Neural cell (in vitro differentiated cells): ENCODE measurements around the gene ZNF157.

Source experiments
- EP300 ChIP-seq: fragments of 450-650 bp; conservative IDR thresholded peaks from 2 replicates; pipeline ENCODE4 v1.6.1; 2014; ENCODE audit warnings: antibody characterized with exemption, mild to moderate bottlenecking, moderate library complexity; ENCODE audit not compliant: poor library complexity, severe bottlenecking
- SMC3 ChIP-seq: fragments of 450-650 bp; conservative IDR thresholded peaks from 2 replicates; pipeline ENCODE4 v1.6.1; 2014; ENCODE audit warnings: antibody characterized with exemption, mild to moderate bottlenecking, moderate library complexity; ENCODE audit not compliant: poor library complexity
- TF ChIP-seq, protein P1 (sequence below): IDR thresholded peaks from 2 replicates; pipeline ENCODE4 v1.6.1; 2012; ENCODE audit warnings: borderline replicate concordance
- TF ChIP-seq, protein P2 (sequence below): fragments of 450-650 bp; IDR thresholded peaks from 2 replicates; pipeline ENCODE4 v1.5.1; 2014; ENCODE audit warnings: antibody characterized with exemption, mild to moderate bottlenecking, moderate library complexity; ENCODE audit not compliant: poor library complexity, severe bottlenecking

- TF ChIP-seq, protein P1, sequence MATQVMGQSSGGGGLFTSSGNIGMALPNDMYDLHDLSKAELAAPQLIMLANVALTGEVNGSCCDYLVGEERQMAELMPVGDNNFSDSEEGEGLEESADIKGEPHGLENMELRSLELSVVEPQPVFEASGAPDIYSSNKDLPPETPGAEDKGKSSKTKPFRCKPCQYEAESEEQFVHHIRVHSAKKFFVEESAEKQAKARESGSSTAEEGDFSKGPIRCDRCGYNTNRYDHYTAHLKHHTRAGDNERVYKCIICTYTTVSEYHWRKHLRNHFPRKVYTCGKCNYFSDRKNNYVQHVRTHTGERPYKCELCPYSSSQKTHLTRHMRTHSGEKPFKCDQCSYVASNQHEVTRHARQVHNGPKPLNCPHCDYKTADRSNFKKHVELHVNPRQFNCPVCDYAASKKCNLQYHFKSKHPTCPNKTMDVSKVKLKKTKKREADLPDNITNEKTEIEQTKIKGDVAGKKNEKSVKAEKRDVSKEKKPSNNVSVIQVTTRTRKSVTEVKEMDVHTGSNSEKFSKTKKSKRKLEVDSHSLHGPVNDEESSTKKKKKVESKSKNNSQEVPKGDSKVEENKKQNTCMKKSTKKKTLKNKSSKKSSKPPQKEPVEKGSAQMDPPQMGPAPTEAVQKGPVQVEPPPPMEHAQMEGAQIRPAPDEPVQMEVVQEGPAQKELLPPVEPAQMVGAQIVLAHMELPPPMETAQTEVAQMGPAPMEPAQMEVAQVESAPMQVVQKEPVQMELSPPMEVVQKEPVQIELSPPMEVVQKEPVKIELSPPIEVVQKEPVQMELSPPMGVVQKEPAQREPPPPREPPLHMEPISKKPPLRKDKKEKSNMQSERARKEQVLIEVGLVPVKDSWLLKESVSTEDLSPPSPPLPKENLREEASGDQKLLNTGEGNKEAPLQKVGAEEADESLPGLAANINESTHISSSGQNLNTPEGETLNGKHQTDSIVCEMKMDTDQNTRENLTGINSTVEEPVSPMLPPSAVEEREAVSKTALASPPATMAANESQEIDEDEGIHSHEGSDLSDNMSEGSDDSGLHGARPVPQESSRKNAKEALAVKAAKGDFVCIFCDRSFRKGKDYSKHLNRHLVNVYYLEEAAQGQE: no peak
- TF ChIP-seq, protein P2, sequence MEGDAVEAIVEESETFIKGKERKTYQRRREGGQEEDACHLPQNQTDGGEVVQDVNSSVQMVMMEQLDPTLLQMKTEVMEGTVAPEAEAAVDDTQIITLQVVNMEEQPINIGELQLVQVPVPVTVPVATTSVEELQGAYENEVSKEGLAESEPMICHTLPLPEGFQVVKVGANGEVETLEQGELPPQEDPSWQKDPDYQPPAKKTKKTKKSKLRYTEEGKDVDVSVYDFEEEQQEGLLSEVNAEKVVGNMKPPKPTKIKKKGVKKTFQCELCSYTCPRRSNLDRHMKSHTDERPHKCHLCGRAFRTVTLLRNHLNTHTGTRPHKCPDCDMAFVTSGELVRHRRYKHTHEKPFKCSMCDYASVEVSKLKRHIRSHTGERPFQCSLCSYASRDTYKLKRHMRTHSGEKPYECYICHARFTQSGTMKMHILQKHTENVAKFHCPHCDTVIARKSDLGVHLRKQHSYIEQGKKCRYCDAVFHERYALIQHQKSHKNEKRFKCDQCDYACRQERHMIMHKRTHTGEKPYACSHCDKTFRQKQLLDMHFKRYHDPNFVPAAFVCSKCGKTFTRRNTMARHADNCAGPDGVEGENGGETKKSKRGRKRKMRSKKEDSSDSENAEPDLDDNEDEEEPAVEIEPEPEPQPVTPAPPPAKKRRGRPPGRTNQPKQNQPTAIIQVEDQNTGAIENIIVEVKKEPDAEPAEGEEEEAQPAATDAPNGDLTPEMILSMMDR: no peak
- TF ChIP-seq SMC3 (no peak), EP300 (no peak)
These were observed 2.8 kb downstream of the ZNF157 start for GRCh38 chrX:47373198-47373597.
